ENCODE data around the gene MPZL1. TPM values are rescaled to one million over a fixed set of nuclear protein-coding genes. Genes with fewer than 3 reads are reported as not detected.

MPZL1 gene
- total RNA-seq, 1 donor from 2014 or later: 40.9 TPM

GRCh38 chr1:167701510-167701909, 20.3 kb upstream of the MPZL1 start:
- DNase-seq (ENCODE audit: low spot score): no peak
- H3K4me1 Mint-ChIP-seq (ENCODE audit: low read depth): peaks cover 6% of the 10 kb centered on the region
- no peak overlapping the region for H3K4me3 Mint-ChIP-seq
- no peaks in the 10 kb centered on the region for H3K9me3 Mint-ChIP-seq
- H3K36me3 Mint-ChIP-seq (ENCODE audit: low read depth): peaks cover 57% of the 10 kb centered on the region
- H3K27me3 Mint-ChIP-seq (ENCODE audit: insufficient read depth): no peaks in the 10 kb centered on the region
- no peak overlapping the region for H3K27ac Mint-ChIP-seq
- intact Hi-C loops (cut with micrococcal nuclease): no loop called here

DNA sequence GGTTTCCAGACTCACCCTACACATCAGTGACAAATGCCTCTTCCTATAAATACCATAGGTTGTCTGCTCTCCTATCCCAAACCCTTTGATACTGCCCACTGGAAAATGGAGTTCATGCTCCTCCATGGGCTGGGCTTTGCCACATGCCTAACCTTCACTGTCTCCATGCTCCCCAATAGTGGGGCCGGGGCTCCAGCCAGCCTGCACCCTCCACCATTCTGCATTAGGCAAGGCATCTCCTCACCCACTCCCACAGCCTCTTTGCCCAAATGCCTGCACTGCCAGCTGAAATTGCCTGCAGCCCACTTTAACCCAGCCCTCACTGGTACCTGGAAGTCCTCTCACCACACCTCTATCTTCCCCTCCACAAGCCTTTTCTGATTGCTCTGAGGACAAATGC, 18.2 kb upstream of the MPZL1 start:
- Mint-ChIP-seq H3K4me1 (ENCODE audit: low read depth) (peaks cover 9% of the 10 kb centered on the region), H3K36me3 (ENCODE audit: low read depth) (peaks cover 52% of the 10 kb centered on the region), H3K27me3 (ENCODE audit: insufficient read depth) (no peaks in the 10 kb centered on the region), H3K9me3 (no peaks in the 10 kb centered on the region), H3K27ac (peak overlapping the region; percentile 32), H3K4me3 (no peak overlapping the region)
- DNase-seq (ENCODE audit: low spot score): no peak
- intact Hi-C loops (cut with micrococcal nuclease): no loop called here

- Mint-ChIP-seq H3K36me3 (ENCODE audit: low read depth) (peaks cover 44% of the 10 kb centered on the region), H3K4me1 (ENCODE audit: low read depth) (peaks cover 16% of the 10 kb centered on the region), H3K4me3 (no peak overlapping the region), H3K9me3 (no peaks in the 10 kb centered on the region), H3K27ac (peak overlapping the region; percentile 6), H3K27me3 (ENCODE audit: insufficient read depth) (no peaks in the 10 kb centered on the region)
- intact Hi-C loops (cut with micrococcal nuclease): no loop called here
- no peak for DNase-seq (ENCODE audit: low spot score)
These were observed 17.1 kb upstream of the MPZL1 start for GRCh38 chr1:167704715-167705114.

GRCh38 chr1:167705250-167705649, 16.5 kb upstream of the MPZL1 start:
- no peak overlapping the region for H3K27ac Mint-ChIP-seq
- peaks cover 41% of the 10 kb centered on the region for H3K36me3 Mint-ChIP-seq (ENCODE audit: low read depth)
- H3K4me3 Mint-ChIP-seq: no peak overlapping the region
- intact Hi-C loops (cut with micrococcal nuclease): no loop called here
- peaks cover 16% of the 10 kb centered on the region for H3K4me1 Mint-ChIP-seq (ENCODE audit: low read depth)
- no peaks in the 10 kb centered on the region for H3K27me3 Mint-ChIP-seq (ENCODE audit: insufficient read depth)
- no peaks in the 10 kb centered on the region for H3K9me3 Mint-ChIP-seq
- no peak for DNase-seq (ENCODE audit: low spot score)

DNA sequence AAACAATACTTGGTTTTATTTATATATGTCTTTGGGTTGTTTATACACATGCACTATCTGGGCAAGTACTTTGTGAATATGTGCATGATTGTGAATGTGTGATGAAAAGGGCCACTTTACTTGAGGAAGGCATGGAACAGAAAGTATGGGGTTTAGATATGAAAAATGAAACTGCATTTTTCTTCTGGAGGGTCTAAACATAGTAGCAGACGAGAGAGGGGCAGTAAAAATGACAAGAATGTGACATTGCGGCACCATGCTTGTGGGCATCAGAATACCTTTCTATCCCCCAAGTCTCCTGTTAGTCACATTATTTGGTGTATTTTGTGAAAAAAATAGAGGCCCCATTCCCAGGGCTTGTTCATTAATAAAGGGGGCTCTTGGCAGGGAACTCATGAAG, 15.4 kb upstream of the MPZL1 start:
- intact Hi-C loops (cut with micrococcal nuclease): no loop called here
- no peak overlapping the region for H3K4me3 Mint-ChIP-seq

GRCh38 chr1:167706931-167707877, 14.6 kb upstream of the MPZL1 start:
- intact Hi-C loops (cut with micrococcal nuclease): no loop called here
- Mint-ChIP-seq H3K9me3 (no peaks in the 10 kb centered on the region), H3K4me3 (no peak overlapping the region)

More for the DNA sequence above, 15.4 kb upstream of the MPZL1 start:
- H3K9me3 Mint-ChIP-seq: no peaks in the 10 kb centered on the region
- no peak overlapping the region for H3K27ac Mint-ChIP-seq
- H3K27me3 Mint-ChIP-seq (ENCODE audit: insufficient read depth): peaks cover 1% of the 10 kb centered on the region
- peaks cover 41% of the 10 kb centered on the region for H3K36me3 Mint-ChIP-seq (ENCODE audit: low read depth)
- H3K4me1 Mint-ChIP-seq (ENCODE audit: low read depth): peaks cover 16% of the 10 kb centered on the region
- DNase-seq (ENCODE audit: low spot score): no peak

DNA sequence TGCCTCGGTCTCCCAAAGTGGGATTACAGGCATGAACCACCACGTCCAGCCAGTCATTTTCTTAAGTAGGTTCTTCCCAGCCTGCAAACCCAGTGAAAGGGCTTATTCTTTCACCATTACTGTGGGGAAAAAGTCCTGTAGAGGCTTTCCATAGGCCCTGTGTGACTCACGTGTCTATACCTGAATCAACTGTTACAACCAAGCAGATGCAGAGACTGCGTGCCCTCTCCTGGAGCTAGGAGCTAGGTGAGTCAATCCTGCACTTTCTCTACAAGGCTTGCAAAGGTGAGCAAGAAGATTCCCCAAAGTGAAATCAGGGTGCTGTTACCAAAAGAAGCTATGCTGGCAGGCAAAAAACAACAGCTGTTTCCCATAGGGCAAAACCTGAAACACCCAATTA, 13.8 kb upstream of the MPZL1 start:
- intact Hi-C loops (cut with micrococcal nuclease): no loop called here
- H3K36me3 Mint-ChIP-seq (ENCODE audit: low read depth): peaks cover 35% of the 10 kb centered on the region
- no peak for DNase-seq (ENCODE audit: low spot score)
- H3K27me3 Mint-ChIP-seq (ENCODE audit: insufficient read depth): peaks cover 13% of the 10 kb centered on the region
- no peak overlapping the region for H3K27ac Mint-ChIP-seq
- H3K9me3 Mint-ChIP-seq: no peaks in the 10 kb centered on the region
- peaks cover 18% of the 10 kb centered on the region for H3K4me1 Mint-ChIP-seq (ENCODE audit: low read depth)
- H3K4me3 Mint-ChIP-seq: no peak overlapping the region

More at GRCh38 chr1:167706931-167707877, 14.6 kb upstream of the MPZL1 start:
- DNase-seq (ENCODE audit: low spot score): no peak
- H3K27me3 Mint-ChIP-seq (ENCODE audit: insufficient read depth): peaks cover 6% of the 10 kb centered on the region
- peaks cover 37% of the 10 kb centered on the region for H3K36me3 Mint-ChIP-seq (ENCODE audit: low read depth)
- peaks cover 16% of the 10 kb centered on the region for H3K4me1 Mint-ChIP-seq (ENCODE audit: low read depth)
- H3K27ac Mint-ChIP-seq: peak overlapping the region; percentile 56

- H3K27ac Mint-ChIP-seq: peak overlapping the region; percentile 69
- intact Hi-C loops (cut with micrococcal nuclease): no loop called here
- H3K27me3 Mint-ChIP-seq (ENCODE audit: insufficient read depth): peaks cover 16% of the 10 kb centered on the region
- no peaks in the 10 kb centered on the region for H3K9me3 Mint-ChIP-seq
- H3K4me3 Mint-ChIP-seq: no peak overlapping the region
- no peak for DNase-seq (ENCODE audit: low spot score)
- peaks cover 21% of the 10 kb centered on the region for H3K4me1 Mint-ChIP-seq (ENCODE audit: low read depth)
- H3K36me3 Mint-ChIP-seq (ENCODE audit: low read depth): peaks cover 25% of the 10 kb centered on the region
These were observed 12.8 kb upstream of the MPZL1 start for GRCh38 chr1:167708940-167709389.

DNA sequence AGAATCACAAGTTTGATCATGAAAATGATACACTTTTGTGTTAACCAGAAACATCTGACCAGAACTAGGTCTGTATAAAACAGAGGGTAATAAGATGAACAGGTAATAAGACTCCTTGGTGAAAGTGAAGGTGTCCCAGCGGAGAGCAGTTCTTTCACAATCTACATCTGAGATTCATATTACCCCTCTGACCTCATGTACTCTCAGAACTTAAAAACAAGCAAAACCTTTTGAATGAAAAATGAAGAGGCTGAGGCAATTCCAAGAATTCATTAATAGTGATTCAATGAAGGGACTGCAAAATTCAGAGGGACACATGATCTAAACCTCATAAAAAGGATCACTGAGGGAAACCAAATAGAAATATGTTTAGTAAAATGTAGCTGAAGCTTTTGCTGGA, 10.9 kb upstream of the MPZL1 start:
- Mint-ChIP-seq H3K9me3 (no peaks in the 10 kb centered on the region), H3K4me3 (no peak overlapping the region), H3K27ac (no peak overlapping the region), H3K4me1 (ENCODE audit: low read depth) (peaks cover 37% of the 10 kb centered on the region), H3K36me3 (ENCODE audit: low read depth) (peaks cover 13% of the 10 kb centered on the region), H3K27me3 (ENCODE audit: insufficient read depth) (peaks cover 21% of the 10 kb centered on the region)
- DNase-seq (ENCODE audit: low spot score): no peak
- intact Hi-C loops (cut with micrococcal nuclease): loop anchor here (10.0 kb wide), 1 partner anchor 836 kb away; the partner anchor contains the start of gene TADA1

DNA sequence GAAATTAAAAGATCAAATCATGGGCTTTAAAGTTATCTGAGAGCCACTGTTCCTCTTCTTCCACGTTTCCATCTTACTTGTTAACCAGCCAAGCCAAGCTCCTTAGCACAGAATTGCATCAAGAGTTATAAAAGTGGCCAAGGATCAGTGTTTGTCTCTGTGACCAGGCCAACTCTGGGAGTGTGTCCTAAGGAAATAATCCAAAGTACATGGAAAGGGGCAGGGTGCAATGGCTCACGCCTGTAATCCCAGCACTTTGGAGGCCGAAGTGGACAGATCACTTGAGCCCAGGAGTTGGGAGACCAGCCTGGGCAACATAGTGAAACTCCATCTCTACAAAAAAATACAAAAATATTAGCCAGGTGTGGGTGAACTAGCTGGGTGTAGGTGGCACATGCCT, 10.0 kb upstream of the MPZL1 start:
- Mint-ChIP-seq H3K27ac (no peak overlapping the region), H3K9me3 (no peaks in the 10 kb centered on the region), H3K4me3 (no peak overlapping the region), H3K4me1 (ENCODE audit: low read depth) (peaks cover 40% of the 10 kb centered on the region), H3K36me3 (ENCODE audit: low read depth) (peaks cover 8% of the 10 kb centered on the region), H3K27me3 (ENCODE audit: insufficient read depth) (peaks cover 21% of the 10 kb centered on the region)
- intact Hi-C loops (cut with micrococcal nuclease): loop anchor here (10.0 kb wide), 1 partner anchor 837 kb away; the partner anchor contains the start of gene TADA1
- DNase-seq (ENCODE audit: low spot score): no peak

GRCh38 chr1:167713330-167714081, 8.3 kb upstream of the MPZL1 start:
- Mint-ChIP-seq H3K4me3 (peak overlapping the region; percentile 96), H3K36me3 (ENCODE audit: low read depth) (peaks cover 3% of the 10 kb centered on the region), H3K4me1 (ENCODE audit: low read depth) (peaks cover 52% of the 10 kb centered on the region), H3K27me3 (ENCODE audit: insufficient read depth) (peaks cover 21% of the 10 kb centered on the region), H3K27ac (peak overlapping the region; percentile 94), H3K9me3 (no peaks in the 10 kb centered on the region)
- no peak for DNase-seq (ENCODE audit: low spot score)
- intact Hi-C loops (cut with micrococcal nuclease): loop anchor here (1.0 to 10.0 kb wide), 7 partner anchors 9 to 839 kb away; partner anchors contain the start of genes POU2F1, RCSD1 and TADA1

DNA sequence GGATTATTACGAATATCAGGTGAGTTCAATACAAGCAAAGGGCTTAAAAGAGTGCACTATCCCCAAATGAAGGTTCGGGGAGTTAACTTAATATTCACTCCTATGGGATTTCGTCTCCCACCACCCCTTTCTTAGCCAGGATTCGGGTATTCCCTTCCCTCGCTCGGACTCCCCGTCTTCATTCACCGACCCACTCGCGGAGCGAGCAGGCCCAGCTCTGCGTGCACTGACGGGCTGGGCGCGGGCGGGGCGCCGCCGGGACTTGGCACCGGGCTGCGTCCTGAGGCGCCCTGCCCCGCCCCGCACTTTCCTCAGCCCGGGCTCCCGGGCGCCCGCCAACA, 7.7 kb upstream of the MPZL1 start:
- Mint-ChIP-seq H3K4me3 (peak overlapping the region; percentile 96), H3K27ac (peak overlapping the region; percentile 94), H3K27me3 (ENCODE audit: insufficient read depth) (peaks cover 21% of the 10 kb centered on the region), H3K36me3 (ENCODE audit: low read depth) (peaks cover 2% of the 10 kb centered on the region), H3K9me3 (no peaks in the 10 kb centered on the region), H3K4me1 (ENCODE audit: low read depth) (peaks cover 52% of the 10 kb centered on the region)
- intact Hi-C loops (cut with micrococcal nuclease): loop anchor here (1.0 to 10.0 kb wide), 7 partner anchors 8 to 839 kb away; partner anchors contain the start of genes POU2F1, RCSD1 and TADA1
- DNase-seq (ENCODE audit: low spot score): no peak

All from activated T-helper 1 cell treated with anti-CD3 and anti-CD28 coated beads, Interleukin-12 subunit alpha, Interleukin-12 subunit beta, Interleukin-2, Interleukin-4 antibody, amounts not matched to agents 30 ng/mL and 10 ng/mL and 1 ng/mL, durations not matched to agents 14 hours and 24 hours and 36 hours (primary cell).